Hepatic stellate cell (primary cell): ENCODE measurements around the gene SPEF1.

ENCODE experiments used
- DNase-seq: peaks from one replicate; pipeline ENCODE4 v3.0.0; 2011; ENCODE audit warnings: low spot score

SPEF1 gene

DNA sequence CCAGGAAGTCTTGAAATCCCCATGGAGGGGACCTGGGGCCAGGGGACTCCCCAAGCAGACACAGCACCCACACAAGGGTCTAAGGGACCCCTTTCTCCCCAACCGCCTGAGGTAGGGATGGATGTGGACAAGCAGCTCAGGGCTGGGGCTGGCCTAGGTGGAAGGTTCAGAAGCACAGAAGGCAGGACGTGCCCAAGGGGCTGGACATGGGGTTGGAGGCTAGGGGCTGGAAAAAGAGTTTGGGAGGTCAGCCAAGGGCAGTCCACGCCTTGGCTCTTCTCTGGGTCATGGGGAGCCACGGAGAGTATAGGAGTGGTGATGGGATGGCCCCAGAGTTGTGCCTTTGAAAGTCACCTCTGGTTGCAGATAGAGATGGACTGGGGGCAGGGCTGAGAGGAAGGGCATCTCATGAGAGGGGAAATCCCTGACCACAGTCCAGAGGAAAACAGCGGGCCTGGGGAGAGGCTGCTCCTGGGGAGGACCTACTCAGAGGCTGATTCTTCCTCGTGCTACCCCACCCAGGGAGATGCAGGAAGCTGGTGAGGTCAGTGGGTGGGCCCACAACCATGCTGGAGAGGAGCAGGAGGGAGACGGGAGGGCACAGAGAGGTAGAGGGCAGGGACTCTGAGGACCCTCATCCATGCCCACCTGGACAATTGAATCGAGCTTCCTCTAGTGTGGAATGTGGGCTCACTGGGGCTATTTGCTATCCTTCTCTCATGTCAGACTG is 51.3 kb downstream of the SPEF1 start:
- DNase-seq = no peak

GRCh38 chr20:3729378-3729777 is 51.9 kb downstream of the SPEF1 start:
- no peak for DNase-seq

DNA sequence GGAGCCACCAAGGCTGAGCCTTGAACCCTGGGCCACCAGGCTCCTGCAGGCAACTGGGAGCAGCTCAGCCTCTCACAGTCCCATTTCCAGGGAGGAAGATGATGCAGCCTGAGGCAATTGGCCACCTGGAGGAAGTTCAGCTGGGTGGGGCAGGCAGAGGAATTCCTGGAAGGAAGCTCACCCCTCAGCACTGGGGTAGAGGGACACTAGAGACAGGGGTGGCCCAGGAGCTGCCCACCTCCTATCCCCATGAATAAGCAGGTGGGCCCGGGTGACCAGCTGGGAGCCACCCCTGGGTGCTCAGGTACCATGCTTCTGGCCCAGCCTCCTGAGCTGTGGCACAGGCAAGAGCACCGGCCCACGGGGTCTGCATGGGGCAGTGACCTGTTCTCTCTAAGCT is 52.4 kb downstream of the SPEF1 start:
- DNase-seq = no peak

GRCh38 chr20:3728354-3728753 is 52.9 kb downstream of the SPEF1 start:
- no peak for DNase-seq
